Suprapubic skin (tissue), 4 donors: ENCODE data around the gene DSTN.

ENCODE experiments used
- EP300 ChIP-seq: sonication (generic); formaldehyde crosslinking; IDR thresholded peaks from one replicate; pipeline ENCODE4 v1.6.1; 2017; ENCODE audit warnings: antibody characterized with exemption
- POLR2A ChIP-seq, 2 donors: fragments of 450-650 bp; IDR thresholded peaks; one replicate each; pipeline ENCODE4 v1.6.1; 2017; ENCODE audit warnings: antibody characterized with exemption in 2 of 2, mild to moderate bottlenecking in 2 of 2, moderate library complexity in 2 of 2
- POLR2AphosphoS5 ChIP-seq, 3 donors: sonication (generic); formaldehyde crosslinking; IDR thresholded peaks; one replicate each; pipeline ENCODE4 v1.6.1; 2017; ENCODE audit warnings: antibody characterized with exemption in 3 of 3
- TF ChIP-seq, protein P1 (sequence below), 2 donors: fragments of 200-600 bp in 1 of 2; fragments of 450-650 bp in 1 of 2; sonication (generic) in 1 of 2; IDR thresholded peaks; one replicate each; pipeline ENCODE4 v1.5.1; 2016 to 2019; ENCODE audit warnings: antibody characterized with exemption in 2 of 2, mild to moderate bottlenecking in 1 of 2, moderate library complexity in 1 of 2

DNA sequence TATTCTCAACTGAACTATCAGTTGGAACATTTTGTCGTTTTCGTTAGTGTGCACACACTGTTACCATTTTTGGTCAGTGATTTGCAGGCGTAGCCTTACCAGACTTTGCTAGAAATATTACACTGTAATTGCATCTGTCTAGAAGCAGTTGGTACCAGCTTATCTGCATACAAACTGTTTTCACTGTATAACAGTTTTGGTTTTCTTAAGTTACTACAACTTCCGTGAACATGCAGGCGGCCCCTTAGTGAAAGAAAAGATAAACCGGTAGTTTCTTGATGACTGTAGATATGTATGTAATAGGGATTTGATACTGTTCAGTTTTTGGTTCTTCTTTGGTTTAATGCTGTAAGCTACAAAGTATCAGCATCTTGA, 1.3 kb downstream of the DSTN start:
- TF ChIP-seq, protein P1, sequence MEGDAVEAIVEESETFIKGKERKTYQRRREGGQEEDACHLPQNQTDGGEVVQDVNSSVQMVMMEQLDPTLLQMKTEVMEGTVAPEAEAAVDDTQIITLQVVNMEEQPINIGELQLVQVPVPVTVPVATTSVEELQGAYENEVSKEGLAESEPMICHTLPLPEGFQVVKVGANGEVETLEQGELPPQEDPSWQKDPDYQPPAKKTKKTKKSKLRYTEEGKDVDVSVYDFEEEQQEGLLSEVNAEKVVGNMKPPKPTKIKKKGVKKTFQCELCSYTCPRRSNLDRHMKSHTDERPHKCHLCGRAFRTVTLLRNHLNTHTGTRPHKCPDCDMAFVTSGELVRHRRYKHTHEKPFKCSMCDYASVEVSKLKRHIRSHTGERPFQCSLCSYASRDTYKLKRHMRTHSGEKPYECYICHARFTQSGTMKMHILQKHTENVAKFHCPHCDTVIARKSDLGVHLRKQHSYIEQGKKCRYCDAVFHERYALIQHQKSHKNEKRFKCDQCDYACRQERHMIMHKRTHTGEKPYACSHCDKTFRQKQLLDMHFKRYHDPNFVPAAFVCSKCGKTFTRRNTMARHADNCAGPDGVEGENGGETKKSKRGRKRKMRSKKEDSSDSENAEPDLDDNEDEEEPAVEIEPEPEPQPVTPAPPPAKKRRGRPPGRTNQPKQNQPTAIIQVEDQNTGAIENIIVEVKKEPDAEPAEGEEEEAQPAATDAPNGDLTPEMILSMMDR (IDR thresholded peaks at IDR 0.05): no peak
- TF ChIP-seq POLR2A (IDR thresholded peaks at IDR 0.05) (no peak), POLR2AphosphoS5 (IDR thresholded peaks at IDR 0.05) (no peak), EP300 (no peak)
